Skeletal muscle satellite cell (primary cell): ENCODE results near the gene CCNC.
A peak's percentile ranks its signal among the peaks of the same experiment; 100 is the strongest.
"Not testable (repeated sequence)": the region's sequence is repeated elsewhere in the genome, so short reads cannot be mapped to it uniquely, and the experiment has no call there.

Experiments
- H3K27me3 ChIP-seq: 2 replicates; pipeline ENCODE4 v1.7.0; 2013; ENCODE audit warnings: low read length; ENCODE audit not compliant: control insufficient read depth, insufficient read depth
- H3K36me3 ChIP-seq: 2 replicates; pipeline ENCODE4 v1.7.0; 2013; ENCODE audit warnings: mild to moderate bottlenecking, control low read depth, low read length; ENCODE audit not compliant: insufficient read depth
- H3K4me1 ChIP-seq: 2 replicates; pipeline ENCODE4 v1.7.0; 2013; ENCODE audit warnings: low read length; ENCODE audit not compliant: control insufficient read depth, insufficient read depth
- H3K4me2 ChIP-seq: 2 replicates; pipeline ENCODE4 v1.7.0; 2013; ENCODE audit warnings: mild to moderate bottlenecking, low read length
- H3K4me3 ChIP-seq: 2 replicates; pipeline ENCODE4 v1.7.0; 2013; ENCODE audit warnings: low read length
- H3K9ac ChIP-seq: 2 replicates; pipeline ENCODE4 v1.7.0; 2013; ENCODE audit warnings: mild to moderate bottlenecking, low read depth, low read length, moderate library complexity
- H3K9me3 ChIP-seq: replicated peaks from 2 replicates; pipeline ENCODE4 v1.7.0; 2013; ENCODE audit warnings: mild to moderate bottlenecking, control low read depth, low read length

The CCNC gene

GRCh38 chr6:99608059-99608885 lies 39.8 kb upstream of the CCNC start:
- Histone ChIP-seq H3K9me3 (no peaks in the 10 kb centered on the region), H3K4me2 (no peak overlapping the region), H3K27me3 (peaks cover 100% of the 10 kb centered on the region), H3K36me3 (no peaks in the 10 kb centered on the region), H3K4me3 (no peak overlapping the region), H3K9ac (no peak overlapping the region), H3K4me1 (peaks cover 13% of the 10 kb centered on the region)

DNA sequence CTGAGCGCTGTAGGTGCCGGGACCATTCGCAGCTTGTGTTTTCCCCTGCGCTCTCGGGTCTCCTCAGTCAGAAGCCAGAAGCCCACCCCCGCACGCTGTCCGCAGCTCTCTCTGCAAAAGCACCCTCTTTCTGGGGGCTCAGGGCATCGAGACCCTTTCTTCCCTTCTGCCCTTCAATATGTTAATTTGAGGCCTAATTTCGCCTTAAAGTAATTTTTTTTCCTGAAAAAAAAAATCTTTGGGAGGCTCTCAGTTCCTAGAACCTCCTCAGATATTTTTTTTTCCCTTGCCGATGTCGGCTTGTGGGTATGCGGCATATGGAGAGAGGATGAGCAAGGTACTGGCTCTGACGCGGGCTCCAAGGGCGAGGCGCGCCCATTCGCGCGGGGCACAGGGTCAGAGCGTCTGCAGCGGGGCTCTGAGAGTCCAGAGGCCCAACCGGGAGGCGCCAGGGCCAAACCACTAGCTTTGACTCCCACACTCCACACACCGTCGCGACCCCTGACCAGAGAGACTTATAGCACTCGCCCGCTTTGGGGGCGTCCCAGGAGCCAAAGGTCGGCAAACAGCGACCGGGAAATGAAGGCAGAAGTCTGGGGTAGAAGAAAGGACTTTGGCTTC lies 39.1 kb upstream of the CCNC start:
- Histone ChIP-seq H3K27me3 (peaks cover 100% of the 10 kb centered on the region), H3K9me3 (no peaks in the 10 kb centered on the region), H3K36me3 (no peaks in the 10 kb centered on the region), H3K4me1 (peaks cover 13% of the 10 kb centered on the region), H3K4me2 (no peak overlapping the region), H3K4me3 (no peak overlapping the region), H3K9ac (no peak overlapping the region)

DNA sequence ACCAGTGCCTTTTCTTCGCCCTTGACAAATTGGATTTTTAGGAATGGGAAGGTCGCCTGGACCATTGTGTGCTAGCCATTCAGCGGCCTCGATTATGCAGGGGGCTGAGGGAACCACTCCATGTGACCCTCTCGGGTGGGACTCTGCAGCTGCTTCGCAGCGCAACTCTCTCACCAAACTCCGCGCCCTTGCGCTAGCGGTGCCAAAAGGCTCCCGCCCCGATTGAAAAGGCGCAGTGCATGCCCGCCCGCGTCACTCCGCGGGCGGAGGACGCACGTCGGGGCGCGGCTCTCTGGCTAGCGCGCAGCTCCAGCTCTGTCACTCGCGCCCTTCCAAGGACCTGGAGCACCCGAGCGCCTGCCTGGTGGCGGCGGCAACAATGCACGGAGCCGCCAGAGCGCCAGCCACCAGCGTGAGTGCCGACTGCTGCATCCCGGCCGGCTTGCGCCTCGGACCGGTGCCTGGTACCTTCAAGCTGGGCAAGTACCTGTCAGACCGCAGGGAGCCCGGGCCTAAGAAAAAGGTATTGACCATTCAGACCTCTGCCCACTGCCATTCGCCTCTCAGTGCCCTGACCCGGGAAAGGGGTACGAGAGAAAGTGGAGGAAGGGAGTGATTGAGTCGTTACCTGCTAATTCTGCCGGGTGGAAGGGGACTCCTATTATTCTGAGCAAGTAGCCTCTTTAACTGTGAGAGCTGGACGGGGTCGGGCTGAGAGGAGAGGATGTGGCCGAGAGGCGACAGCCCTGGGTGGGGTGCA lies 38.4 kb upstream of the CCNC start, which contains the start of gene PRDM13:
Gene PRDM13, plus strand, starts transcription at position 178 of the 760 bp plus-strand sequence. Its CDS starts 202 bp downstream, at position 380.
- Histone ChIP-seq H3K36me3 (no peaks in the 10 kb centered on the region), H3K4me3 (no peak within 1 kb of the TSS), H3K9me3 (no peaks in the 10 kb centered on the region), H3K27me3 (peaks cover 100% of the 10 kb centered on the region), H3K4me2 (no peak within 1 kb of the TSS), H3K4me1 (peaks cover 13% of the 10 kb centered on the region), H3K9ac (no peak within 1 kb of the TSS)

DNA sequence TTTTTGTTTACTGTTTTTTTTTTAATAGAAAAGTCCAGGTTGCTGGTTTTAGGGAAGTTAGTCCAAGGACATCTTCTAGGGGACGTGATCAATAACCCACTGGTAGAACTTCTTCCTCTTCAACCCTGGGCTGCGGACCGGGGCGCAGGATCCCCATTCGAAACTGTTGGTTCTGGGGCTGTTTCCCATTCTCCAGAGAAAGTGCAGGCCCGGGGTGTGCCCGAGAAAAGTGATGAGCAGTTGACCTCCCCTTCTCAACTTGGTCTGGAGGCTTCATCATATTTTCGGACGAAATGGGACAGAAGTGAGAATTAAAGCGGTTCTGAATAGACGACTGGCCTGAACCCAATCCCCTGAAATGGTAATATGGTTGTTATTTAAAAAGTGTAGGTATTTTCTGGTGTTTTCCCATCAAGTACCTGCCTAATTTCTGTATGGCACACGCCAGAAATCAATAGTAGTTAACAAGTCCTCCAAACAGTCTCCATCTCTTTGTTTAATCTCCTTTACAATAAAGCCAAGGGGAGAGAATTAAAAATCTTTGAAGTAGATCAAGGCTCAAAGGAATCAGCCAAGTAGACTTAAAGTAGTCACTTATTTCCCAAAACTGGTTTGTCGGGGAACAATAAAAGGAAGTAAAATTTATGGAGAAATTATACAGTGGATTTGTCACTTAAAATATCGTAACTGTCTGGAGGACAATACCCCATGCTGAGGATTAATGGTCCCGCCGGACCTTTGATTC lies 37.6 kb upstream of the CCNC start:
- Histone ChIP-seq H3K4me1 (peaks cover 13% of the 10 kb centered on the region), H3K9me3 (no peaks in the 10 kb centered on the region), H3K27me3 (peaks cover 100% of the 10 kb centered on the region)

GRCh38 chr6:99605074-99605734 lies 36.7 kb upstream of the CCNC start:
- Histone ChIP-seq H3K27me3 (peaks cover 99% of the 10 kb centered on the region), H3K4me3 (no peak overlapping the region), H3K9me3 (no peaks in the 10 kb centered on the region), H3K4me1 (peaks cover 13% of the 10 kb centered on the region), H3K4me2 (no peak overlapping the region), H3K9ac (no peak overlapping the region), H3K36me3 (no peaks in the 10 kb centered on the region)

More for the DNA sequence above, 37.6 kb upstream of the CCNC start:
- Histone ChIP-seq H3K4me2 (no peak overlapping the region), H3K9ac (no peak overlapping the region), H3K36me3 (no peaks in the 10 kb centered on the region), H3K4me3 (no peak overlapping the region)

DNA sequence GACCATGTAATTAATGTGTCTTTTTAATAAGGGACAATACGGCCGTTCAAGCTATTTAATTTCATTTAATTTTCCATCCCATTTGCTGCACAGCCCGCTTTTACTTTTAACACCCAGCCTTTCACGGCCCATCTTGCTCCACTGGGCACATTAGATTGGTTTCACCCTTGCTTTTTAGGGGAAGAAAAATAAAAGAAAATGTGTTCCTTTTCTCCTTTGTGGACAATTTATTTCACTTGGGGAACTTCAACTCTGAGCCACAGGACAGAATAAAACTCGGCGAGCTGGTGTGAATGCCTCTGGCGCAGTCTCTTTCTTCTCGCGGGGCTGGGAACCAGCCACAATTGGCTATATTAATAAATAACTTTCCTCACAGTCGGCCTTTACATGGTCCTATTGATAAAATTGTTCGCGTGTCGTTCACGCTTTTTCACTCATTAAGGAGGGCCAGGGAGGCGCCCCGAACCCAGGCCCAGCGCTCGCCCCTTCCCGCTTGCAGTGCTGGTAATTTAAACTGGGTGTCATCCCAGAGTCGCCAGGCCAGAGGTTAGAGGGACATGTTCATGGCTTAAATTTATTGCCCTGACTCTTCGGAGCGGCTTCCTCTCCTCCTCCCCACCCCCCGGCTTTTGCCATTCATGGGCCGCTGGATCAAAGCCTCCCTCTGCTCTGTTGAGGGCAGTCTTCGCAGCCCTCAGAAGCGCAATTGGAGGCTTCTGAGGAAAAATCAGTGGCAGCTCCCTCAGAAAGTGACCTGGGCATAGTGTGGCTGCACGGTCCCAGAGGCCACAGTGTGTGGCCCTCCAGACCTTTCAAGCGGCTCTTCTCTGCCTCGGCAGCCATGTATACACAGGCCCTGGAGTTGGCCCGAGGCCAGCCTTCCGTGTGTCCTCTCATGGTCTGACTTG lies 36.0 kb upstream of the CCNC start:
- H3K36me3 ChIP-seq, result no peaks in the 10 kb centered on the region
- H3K4me3 ChIP-seq, result peak overlapping the region; percentile 59
- peaks cover 13% of the 10 kb centered on the region for H3K4me1 ChIP-seq
- H3K4me2 ChIP-seq, result peak overlapping the region; percentile 85
- H3K27me3 ChIP-seq, result peaks cover 96% of the 10 kb centered on the region
- no peaks in the 10 kb centered on the region for H3K9me3 ChIP-seq
- no peak overlapping the region for H3K9ac ChIP-seq

GRCh38 chr6:99603421-99604165 lies 35.1 kb upstream of the CCNC start:
- Histone ChIP-seq H3K9me3 (no peaks in the 10 kb centered on the region), H3K36me3 (no peaks in the 10 kb centered on the region), H3K27me3 (peaks cover 96% of the 10 kb centered on the region), H3K4me2 (peak overlapping the region; percentile 85), H3K4me3 (peak overlapping the region; percentile 59), H3K9ac (no peak overlapping the region), H3K4me1 (peaks cover 13% of the 10 kb centered on the region)

- Histone ChIP-seq H3K4me1 (peaks cover 13% of the 10 kb centered on the region), H3K4me3 (peak overlapping the region; percentile 59), H3K9ac (no peak overlapping the region), H3K9me3 (no peaks in the 10 kb centered on the region), H3K27me3 (peaks cover 96% of the 10 kb centered on the region), H3K36me3 (no peaks in the 10 kb centered on the region), H3K4me2 (peak overlapping the region; percentile 85)
Observed at GRCh38 chr6:99602520-99603420, 34.3 kb upstream of the CCNC start.

- H3K27me3 ChIP-seq, result peaks cover 89% of the 10 kb centered on the region
- H3K4me1 ChIP-seq, H3K4me3 ChIP-seq, H3K4me2 ChIP-seq, H3K9me3 ChIP-seq, H3K9ac ChIP-seq, H3K36me3 ChIP-seq: not testable (repeated sequence)
Observed at GRCh38 chr6:99594696-99595095, 26.2 kb upstream of the CCNC start.
